Neutrophil (primary cell): Measurements from ENCODE around the gene BRI3BP.

Experiments used
- H3K27ac ChIP-seq: fragments of 200-600 bp; sonication (generic); 2 replicates; pipeline ENCODE4 v1.5.1; 2016; ENCODE audit warnings: mild to moderate bottlenecking, moderate library complexity
- H3K27me3 ChIP-seq: fragments of 200-600 bp; sonication (generic); 2 replicates; pipeline ENCODE4 v1.6.0; 2016; ENCODE audit warnings: mild to moderate bottlenecking
- H3K36me3 ChIP-seq: fragments of 200-600 bp; sonication (generic); 2 replicates; pipeline ENCODE4 v1.5.1; 2017
- H3K4me1 ChIP-seq, 2 experiments: fragments of 200-600 bp in 1 of 2; sonication (generic) in 1 of 2; 1 replicate in 1 of 2; 2 replicates in 1 of 2; pipeline versions ENCODE4 v1.5.1 to v1.6.1; 2013 to 2016; ENCODE audit warnings: low read depth in 1 of 2, low read length in 1 of 2, mild to moderate bottlenecking in 1 of 2, moderate library complexity in 1 of 2; ENCODE audit not compliant: control insufficient read depth in 1 of 2, insufficient read depth in 1 of 2
- H3K4me3 ChIP-seq, 2 experiments: fragments of 200-600 bp in 1 of 2; sonication (generic) in 1 of 2; 1 replicate in 1 of 2; 2 replicates in 1 of 2; pipeline ENCODE4 v1.5.1; 2013 to 2016; ENCODE audit warnings: low read depth in 1 of 2, low read length in 1 of 2, mild to moderate bottlenecking in 1 of 2, moderate library complexity in 1 of 2
- H3K9me3 ChIP-seq: fragments of 200-600 bp; sonication (generic); 2 replicates; pipeline ENCODE4 v1.5.1; 2016
- CTCF ChIP-seq: fragments of 200-600 bp; sonication (generic); IDR thresholded peaks from 2 replicates; pipeline ENCODE4 v1.5.1; 2016; ENCODE audit warnings: antibody characterized with exemption

Gene BRI3BP

GRCh38 chr12:124967016-124967739, 26.3 kb upstream of the BRI3BP start:
- Histone ChIP-seq H3K9me3 (no peaks in the 10 kb centered on the region), H3K36me3 (peaks cover 80% of the 10 kb centered on the region), H3K4me1 (no peaks in the 10 kb centered on the region), H3K27me3 (no peaks in the 10 kb centered on the region), H3K4me3 (no peak overlapping the region), H3K27ac (no peak overlapping the region)
- no peak for TF ChIP-seq CTCF

- H3K4me3 ChIP-seq: no peak overlapping the region
- no peaks in the 10 kb centered on the region for H3K9me3 ChIP-seq
- H3K36me3 ChIP-seq: peaks cover 76% of the 10 kb centered on the region
- no peak for TF ChIP-seq CTCF
- H3K4me1 ChIP-seq: no peaks in the 10 kb centered on the region
- no peaks in the 10 kb centered on the region for H3K27me3 ChIP-seq
- H3K27ac ChIP-seq: no peak overlapping the region
Measured at GRCh38 chr12:124968656-124969055, 24.8 kb upstream of the BRI3BP start.

- no peak overlapping the region for H3K4me3 ChIP-seq
- no peaks in the 10 kb centered on the region for H3K4me1 ChIP-seq
Measured at GRCh38 chr12:124970647-124971402, 22.6 kb upstream of the BRI3BP start.

GRCh38 chr12:124971603-124972002, 21.8 kb upstream of the BRI3BP start:
- Histone ChIP-seq H3K9me3 (no peaks in the 10 kb centered on the region), H3K4me3 (no peak overlapping the region), H3K27ac (no peak overlapping the region), H3K27me3 (no peaks in the 10 kb centered on the region), H3K36me3 (peaks cover 70% of the 10 kb centered on the region), H3K4me1 (no peaks in the 10 kb centered on the region)
- TF ChIP-seq CTCF: no peak

More at GRCh38 chr12:124970647-124971402, 22.6 kb upstream of the BRI3BP start:
- no peak for TF ChIP-seq CTCF
- Histone ChIP-seq H3K36me3 (peaks cover 71% of the 10 kb centered on the region), H3K27ac (no peak overlapping the region), H3K27me3 (no peaks in the 10 kb centered on the region), H3K9me3 (no peaks in the 10 kb centered on the region)

GRCh38 chr12:124972211-124972610, 21.2 kb upstream of the BRI3BP start:
- H3K27ac ChIP-seq: no peak overlapping the region
- no peak for TF ChIP-seq CTCF
- H3K4me1 ChIP-seq: no peaks in the 10 kb centered on the region
- peaks cover 67% of the 10 kb centered on the region for H3K36me3 ChIP-seq
- no peaks in the 10 kb centered on the region for H3K9me3 ChIP-seq
- H3K27me3 ChIP-seq: no peaks in the 10 kb centered on the region
- no peak overlapping the region for H3K4me3 ChIP-seq
